C4-2B (cell line): Measurements from ENCODE around the gene SLC48A1.

Experiments
- CTCF ChIP-seq: fragments of 450-650 bp; conservative IDR thresholded peaks from 2 replicates; pipeline ENCODE4 v1.5.1; 2017; ENCODE audit warnings: mild to moderate bottlenecking
- ZFX ChIP-seq: fragments of 450-650 bp; IDR thresholded peaks from 2 replicates; pipeline ENCODE4 v1.6.1; 2017

DNA sequence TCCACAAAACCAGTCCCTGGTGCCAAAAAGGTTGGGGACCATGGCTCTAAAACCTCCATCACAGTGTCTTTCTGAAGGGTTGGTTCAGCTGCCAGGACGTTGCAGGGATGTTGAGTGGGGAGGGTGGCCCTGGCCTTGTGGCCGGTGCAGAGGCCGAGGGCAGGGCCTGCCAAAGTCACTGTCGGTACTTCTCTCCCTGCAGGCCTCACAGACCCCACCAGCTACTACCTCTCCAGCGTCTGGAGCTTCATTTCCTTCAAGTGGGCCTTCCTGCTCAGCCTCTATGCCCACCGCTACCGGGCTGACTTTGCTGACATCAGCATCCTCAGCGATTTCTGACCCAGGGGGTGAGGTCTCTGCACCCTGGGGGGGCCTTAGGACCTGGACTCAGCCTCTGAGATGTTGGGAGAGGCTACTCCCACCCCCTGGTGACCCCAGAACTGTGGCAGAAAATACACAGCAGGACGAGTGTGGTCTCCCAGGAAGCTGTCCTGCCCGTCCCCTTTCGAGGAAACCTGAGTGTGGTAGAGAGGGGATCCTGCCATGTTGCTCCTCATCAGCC, 7.0 kb downstream of the SLC48A1 start:
- no peak for TF ChIP-seq CTCF
- no peak for TF ChIP-seq ZFX
